HepG2 (cell line): ENCODE measurements around the gene PRSS8. TPM values are rescaled to one million over a fixed set of nuclear protein-coding genes. Genes with fewer than 3 reads are reported as not detected.

Experiments
- AGO1 ChIP-seq: fragments of 200-400 bp; formaldehyde crosslinking; IDR thresholded peaks from 2 replicates; pipeline ENCODE4 v1.6.1; 2017; ENCODE audit warnings: mild to moderate bottlenecking, low read depth, low read length, moderate library complexity; ENCODE audit not compliant: poor library complexity, severe bottlenecking
- CEBPG ChIP-seq: IDR thresholded peaks from 2 replicates; pipeline ENCODE4 v1.6.1; 2016
- HNF4G ChIP-seq, 2 experiments: sonication (generic) in 1 of 2; formaldehyde crosslinking in 1 of 2; IDR thresholded peaks; 2 replicates each; pipeline versions ENCODE4 v1.4.0 to v1.6.1; 2011 to 2020; ENCODE audit warnings: borderline replicate concordance in 2 of 2, low read depth in 2 of 2, mild to moderate bottlenecking in 2 of 2, low read length in 1 of 2, missing genetic modification reagents in 1 of 2, moderate library complexity in 1 of 2
- HOXA5 ChIP-seq: sonication (generic); formaldehyde crosslinking; IDR thresholded peaks from 2 replicates; pipeline ENCODE4 v1.4.0; 2020; ENCODE audit warnings: missing genetic modification reagents
- KDM5A ChIP-seq: fragments of 200-600 bp; sonication (generic); IDR thresholded peaks from 2 replicates; pipeline ENCODE4 v1.7.0; 2018; ENCODE audit warnings: antibody characterized with exemption, mild to moderate bottlenecking, low read length, borderline replicate concordance
- NCOR1 ChIP-seq: fragments of 200-600 bp; sonication (generic); IDR thresholded peaks from 2 replicates; pipeline ENCODE4 v1.7.0; 2017; ENCODE audit warnings: antibody characterized with exemption, low read length, borderline replicate concordance
- PRPF4 ChIP-seq: fragments of 200-400 bp; formaldehyde crosslinking; IDR thresholded peaks from 2 replicates; pipeline ENCODE4 v1.6.1; 2016; ENCODE audit warnings: low read length, low read depth; ENCODE audit not compliant: poor library complexity, severe bottlenecking
- THYN1 ChIP-seq: sonication (generic); formaldehyde crosslinking; IDR thresholded peaks from 2 replicates; pipeline ENCODE4 v1.8.1; 2023; ENCODE audit warnings: low read depth, mild to moderate bottlenecking, moderate library complexity, missing genetic modification reagents, borderline replicate concordance
- XBP1 ChIP-seq: sonication (generic); formaldehyde crosslinking; IDR thresholded peaks from 2 replicates; pipeline ENCODE4 v1.5.0; 2020; ENCODE audit warnings: missing genetic modification reagents
- ZNF224 ChIP-seq: sonication (generic); formaldehyde crosslinking; IDR thresholded peaks from 2 replicates; pipeline ENCODE4 v1.5.0; 2020; ENCODE audit warnings: mild to moderate bottlenecking, missing genetic modification reagents
- ZNF883 ChIP-seq: sonication (generic); formaldehyde crosslinking; IDR thresholded peaks from 2 replicates; pipeline ENCODE4 v1.5.1; 2020; ENCODE audit warnings: mild to moderate bottlenecking, missing genetic modification reagents; ENCODE audit errors: not compliant biosample characterization
- polyA plus RNA-seq, 8 experiments: library from polyadenylated mRNA; depleted of rRNA in 3 of 8; stranded (reverse) in 7 of 8; unstranded in 1 of 8; fragments of >200 nt; fragmentation: Illumina TruSeq in 4 of 8; extraction: Trizol in 4 of 8; gene quantifications; 2 replicates each; pipeline versions ENCODE4 v1.2.1 to v1.2.3, GENCODE V29; 2011 to 2016; ENCODE audit warnings: low read depth in 4 of 8, missing spikeins in 1 of 8, mixed read lengths in 1 of 8; ENCODE audit not compliant: insufficient read depth in 1 of 8
- total RNA-seq, 5 experiments: library from RNA; depleted of rRNA; stranded (reverse); fragments of >200 nt; fragmentation: Illumina TruSeq; extraction: Trizol; gene quantifications; 2 replicates each; pipeline ENCODE4 v1.2.3, GENCODE V29; 2016; ENCODE audit warnings: low read depth in 1 of 5
- TF ChIP-seq, protein P1 (sequence below): sonication (generic); formaldehyde crosslinking; conservative IDR thresholded peaks from 2 replicates; pipeline ENCODE4 v1.8.0; 2022; ENCODE audit warnings: missing genetic modification reagents
- TF ChIP-seq, protein P2 (sequence below): sonication (generic); formaldehyde crosslinking; IDR thresholded peaks from 2 replicates; pipeline ENCODE4 v1.4.0; 2020; ENCODE audit warnings: missing genetic modification reagents
- TF ChIP-seq, protein P3 (sequence below): sonication (generic); formaldehyde crosslinking; IDR thresholded peaks from 2 replicates; pipeline ENCODE4 v1.4.0; 2020; ENCODE audit warnings: missing genetic modification reagents
- TF ChIP-seq, protein P4 (sequence below): fragments of 450-650 bp; IDR thresholded peaks from 2 replicates; pipeline ENCODE4 v1.6.1; 2017
- TF ChIP-seq, protein P5 (sequence below): sonication (generic); formaldehyde crosslinking; IDR thresholded peaks from 2 replicates; pipeline ENCODE4 v1.4.0; 2020; ENCODE audit warnings: mild to moderate bottlenecking, low read depth, missing genetic modification reagents

Gene PRSS8
- total and polyA plus RNA-seq, 2 of the 13 experiments (the other 11 are each of a cell fraction or from before 2014, with no cell fraction given): 2.6 to 7.2 TPM

DNA sequence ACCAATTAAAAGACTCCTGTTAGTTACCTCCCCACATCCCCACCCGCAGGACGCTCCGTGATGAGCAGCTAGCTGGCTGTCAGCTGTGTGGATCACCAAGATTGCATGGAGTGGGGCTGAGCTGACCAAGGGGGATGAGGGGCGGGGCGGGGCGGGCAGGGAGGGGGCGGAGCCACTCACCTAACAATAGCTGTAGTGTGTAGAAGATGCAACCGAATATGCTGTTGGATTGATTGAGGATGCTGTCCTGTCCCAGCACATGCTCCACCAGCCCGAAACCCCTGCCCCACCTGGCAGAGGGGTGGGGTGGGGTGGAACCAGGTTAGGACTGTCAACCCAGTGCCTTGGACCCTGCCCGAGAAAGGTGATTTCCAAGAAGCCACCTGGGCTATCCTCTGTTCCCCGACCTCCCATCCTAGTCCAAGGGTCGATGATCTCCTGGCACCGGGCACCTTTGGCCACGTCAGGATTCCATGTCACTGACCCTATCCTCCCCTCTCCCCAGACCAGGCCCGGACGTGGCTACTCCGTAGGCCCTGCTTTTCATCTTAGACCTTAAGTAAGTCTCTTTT is 42.3 kb downstream of the PRSS8 start (continued):
- TF ChIP-seq KDM5A: no peak
- TF ChIP-seq ZNF224 (CRISPR knock-in tag): no peak
- no peak for TF ChIP-seq CEBPG
- TF ChIP-seq HNF4G (IDR thresholded peaks at IDR 0.05; ENCODE audit: borderline replicate concordance, low read depth, low read length): peak; percentile 61
- TF ChIP-seq HNF4G (CRISPR knock-in tag; IDR thresholded peaks at IDR 0.05; ENCODE audit: borderline replicate concordance, low read depth): 0 out of 2 replicates have a peak, but pooled peaks have one; percentile 24
- TF ChIP-seq, protein P1, sequence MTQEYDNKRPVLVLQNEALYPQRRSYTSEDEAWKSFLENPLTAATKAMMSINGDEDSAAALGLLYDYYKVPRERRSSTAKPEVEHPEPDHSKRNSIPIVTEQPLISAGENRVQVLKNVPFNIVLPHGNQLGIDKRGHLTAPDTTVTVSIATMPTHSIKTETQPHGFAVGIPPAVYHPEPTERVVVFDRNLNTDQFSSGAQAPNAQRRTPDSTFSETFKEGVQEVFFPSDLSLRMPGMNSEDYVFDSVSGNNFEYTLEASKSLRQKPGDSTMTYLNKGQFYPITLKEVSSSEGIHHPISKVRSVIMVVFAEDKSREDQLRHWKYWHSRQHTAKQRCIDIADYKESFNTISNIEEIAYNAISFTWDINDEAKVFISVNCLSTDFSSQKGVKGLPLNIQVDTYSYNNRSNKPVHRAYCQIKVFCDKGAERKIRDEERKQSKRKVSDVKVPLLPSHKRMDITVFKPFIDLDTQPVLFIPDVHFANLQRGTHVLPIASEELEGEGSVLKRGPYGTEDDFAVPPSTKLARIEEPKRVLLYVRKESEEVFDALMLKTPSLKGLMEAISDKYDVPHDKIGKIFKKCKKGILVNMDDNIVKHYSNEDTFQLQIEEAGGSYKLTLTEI (CRISPR knock-in tag): no peak
- TF ChIP-seq NCOR1: 0 out of 2 replicates have a peak, but pooled peaks have one; percentile 19
- TF ChIP-seq, protein P2, sequence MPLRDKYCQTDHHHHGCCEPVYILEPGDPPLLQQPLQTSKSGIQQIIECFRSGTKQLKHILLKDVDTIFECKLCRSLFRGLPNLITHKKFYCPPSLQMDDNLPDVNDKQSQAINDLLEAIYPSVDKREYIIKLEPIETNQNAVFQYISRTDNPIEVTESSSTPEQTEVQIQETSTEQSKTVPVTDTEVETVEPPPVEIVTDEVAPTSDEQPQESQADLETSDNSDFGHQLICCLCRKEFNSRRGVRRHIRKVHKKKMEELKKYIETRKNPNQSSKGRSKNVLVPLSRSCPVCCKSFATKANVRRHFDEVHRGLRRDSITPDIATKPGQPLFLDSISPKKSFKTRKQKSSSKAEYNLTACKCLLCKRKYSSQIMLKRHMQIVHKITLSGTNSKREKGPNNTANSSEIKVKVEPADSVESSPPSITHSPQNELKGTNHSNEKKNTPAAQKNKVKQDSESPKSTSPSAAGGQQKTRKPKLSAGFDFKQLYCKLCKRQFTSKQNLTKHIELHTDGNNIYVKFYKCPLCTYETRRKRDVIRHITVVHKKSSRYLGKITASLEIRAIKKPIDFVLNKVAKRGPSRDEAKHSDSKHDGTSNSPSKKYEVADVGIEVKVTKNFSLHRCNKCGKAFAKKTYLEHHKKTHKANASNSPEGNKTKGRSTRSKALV: no peak
- TF ChIP-seq XBP1 (CRISPR knock-in tag): no peak
- TF ChIP-seq, protein P3, sequence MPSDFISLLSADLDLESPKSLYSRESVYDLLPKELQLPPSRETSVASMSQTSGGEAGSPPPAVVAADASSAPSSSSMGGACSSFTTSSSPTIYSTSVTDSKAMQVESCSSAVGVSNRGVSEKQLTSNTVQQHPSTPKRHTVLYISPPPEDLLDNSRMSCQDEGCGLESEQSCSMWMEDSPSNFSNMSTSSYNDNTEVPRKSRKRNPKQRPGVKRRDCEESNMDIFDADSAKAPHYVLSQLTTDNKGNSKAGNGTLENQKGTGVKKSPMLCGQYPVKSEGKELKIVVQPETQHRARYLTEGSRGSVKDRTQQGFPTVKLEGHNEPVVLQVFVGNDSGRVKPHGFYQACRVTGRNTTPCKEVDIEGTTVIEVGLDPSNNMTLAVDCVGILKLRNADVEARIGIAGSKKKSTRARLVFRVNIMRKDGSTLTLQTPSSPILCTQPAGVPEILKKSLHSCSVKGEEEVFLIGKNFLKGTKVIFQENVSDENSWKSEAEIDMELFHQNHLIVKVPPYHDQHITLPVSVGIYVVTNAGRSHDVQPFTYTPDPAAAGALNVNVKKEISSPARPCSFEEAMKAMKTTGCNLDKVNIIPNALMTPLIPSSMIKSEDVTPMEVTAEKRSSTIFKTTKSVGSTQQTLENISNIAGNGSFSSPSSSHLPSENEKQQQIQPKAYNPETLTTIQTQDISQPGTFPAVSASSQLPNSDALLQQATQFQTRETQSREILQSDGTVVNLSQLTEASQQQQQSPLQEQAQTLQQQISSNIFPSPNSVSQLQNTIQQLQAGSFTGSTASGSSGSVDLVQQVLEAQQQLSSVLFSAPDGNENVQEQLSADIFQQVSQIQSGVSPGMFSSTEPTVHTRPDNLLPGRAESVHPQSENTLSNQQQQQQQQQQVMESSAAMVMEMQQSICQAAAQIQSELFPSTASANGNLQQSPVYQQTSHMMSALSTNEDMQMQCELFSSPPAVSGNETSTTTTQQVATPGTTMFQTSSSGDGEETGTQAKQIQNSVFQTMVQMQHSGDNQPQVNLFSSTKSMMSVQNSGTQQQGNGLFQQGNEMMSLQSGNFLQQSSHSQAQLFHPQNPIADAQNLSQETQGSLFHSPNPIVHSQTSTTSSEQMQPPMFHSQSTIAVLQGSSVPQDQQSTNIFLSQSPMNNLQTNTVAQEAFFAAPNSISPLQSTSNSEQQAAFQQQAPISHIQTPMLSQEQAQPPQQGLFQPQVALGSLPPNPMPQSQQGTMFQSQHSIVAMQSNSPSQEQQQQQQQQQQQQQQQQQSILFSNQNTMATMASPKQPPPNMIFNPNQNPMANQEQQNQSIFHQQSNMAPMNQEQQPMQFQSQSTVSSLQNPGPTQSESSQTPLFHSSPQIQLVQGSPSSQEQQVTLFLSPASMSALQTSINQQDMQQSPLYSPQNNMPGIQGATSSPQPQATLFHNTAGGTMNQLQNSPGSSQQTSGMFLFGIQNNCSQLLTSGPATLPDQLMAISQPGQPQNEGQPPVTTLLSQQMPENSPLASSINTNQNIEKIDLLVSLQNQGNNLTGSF: no peak
- no peak for TF ChIP-seq THYN1
- no peak for TF ChIP-seq ZNF883 (CRISPR knock-in tag)
- TF ChIP-seq, protein P4, sequence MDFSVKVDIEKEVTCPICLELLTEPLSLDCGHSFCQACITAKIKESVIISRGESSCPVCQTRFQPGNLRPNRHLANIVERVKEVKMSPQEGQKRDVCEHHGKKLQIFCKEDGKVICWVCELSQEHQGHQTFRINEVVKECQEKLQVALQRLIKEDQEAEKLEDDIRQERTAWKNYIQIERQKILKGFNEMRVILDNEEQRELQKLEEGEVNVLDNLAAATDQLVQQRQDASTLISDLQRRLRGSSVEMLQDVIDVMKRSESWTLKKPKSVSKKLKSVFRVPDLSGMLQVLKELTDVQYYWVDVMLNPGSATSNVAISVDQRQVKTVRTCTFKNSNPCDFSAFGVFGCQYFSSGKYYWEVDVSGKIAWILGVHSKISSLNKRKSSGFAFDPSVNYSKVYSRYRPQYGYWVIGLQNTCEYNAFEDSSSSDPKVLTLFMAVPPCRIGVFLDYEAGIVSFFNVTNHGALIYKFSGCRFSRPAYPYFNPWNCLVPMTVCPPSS: no peak
- TF ChIP-seq, protein P5, sequence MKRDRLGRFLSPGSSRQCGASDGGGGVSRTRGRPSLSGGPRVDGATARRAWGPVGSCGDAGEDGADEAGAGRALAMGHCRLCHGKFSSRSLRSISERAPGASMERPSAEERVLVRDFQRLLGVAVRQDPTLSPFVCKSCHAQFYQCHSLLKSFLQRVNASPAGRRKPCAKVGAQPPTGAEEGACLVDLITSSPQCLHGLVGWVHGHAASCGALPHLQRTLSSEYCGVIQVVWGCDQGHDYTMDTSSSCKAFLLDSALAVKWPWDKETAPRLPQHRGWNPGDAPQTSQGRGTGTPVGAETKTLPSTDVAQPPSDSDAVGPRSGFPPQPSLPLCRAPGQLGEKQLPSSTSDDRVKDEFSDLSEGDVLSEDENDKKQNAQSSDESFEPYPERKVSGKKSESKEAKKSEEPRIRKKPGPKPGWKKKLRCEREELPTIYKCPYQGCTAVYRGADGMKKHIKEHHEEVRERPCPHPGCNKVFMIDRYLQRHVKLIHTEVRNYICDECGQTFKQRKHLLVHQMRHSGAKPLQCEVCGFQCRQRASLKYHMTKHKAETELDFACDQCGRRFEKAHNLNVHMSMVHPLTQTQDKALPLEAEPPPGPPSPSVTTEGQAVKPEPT: no peak
- TF ChIP-seq PRPF4: no peak
- TF ChIP-seq AGO1: no peak
- TF ChIP-seq HOXA5 (CRISPR knock-in tag): peak; percentile 21; the same call in 1 of the 2 replicates
